Measurements from ENCODE around the gene AP1B1.
"Not testable (repeated sequence)": the region's sequence is repeated elsewhere in the genome, so short reads cannot be mapped to it uniquely, and the experiment has no call there.

The AP1B1 gene

DNA sequence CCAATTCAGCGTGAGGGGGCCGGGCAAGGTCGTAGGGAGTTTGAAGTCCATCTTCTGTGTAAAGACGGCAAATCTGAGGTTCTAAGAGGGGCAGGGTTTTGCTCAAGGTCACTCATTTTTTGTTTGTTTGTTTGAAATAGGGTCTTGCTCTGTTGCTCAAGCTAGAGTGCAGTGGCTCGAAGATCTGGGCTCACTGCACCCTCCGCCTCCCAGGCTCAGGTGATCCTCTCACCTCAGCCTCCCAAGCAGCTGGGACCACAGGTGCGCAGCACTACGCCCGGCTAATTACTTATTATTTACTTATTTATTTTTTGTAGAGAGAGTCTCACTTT lies 355 bp upstream of the AP1B1 start:
- in situ Hi-C loops (cut with MboI; ENCODE audit: low sequenced_read_pairs), result no loop called here

DNA sequence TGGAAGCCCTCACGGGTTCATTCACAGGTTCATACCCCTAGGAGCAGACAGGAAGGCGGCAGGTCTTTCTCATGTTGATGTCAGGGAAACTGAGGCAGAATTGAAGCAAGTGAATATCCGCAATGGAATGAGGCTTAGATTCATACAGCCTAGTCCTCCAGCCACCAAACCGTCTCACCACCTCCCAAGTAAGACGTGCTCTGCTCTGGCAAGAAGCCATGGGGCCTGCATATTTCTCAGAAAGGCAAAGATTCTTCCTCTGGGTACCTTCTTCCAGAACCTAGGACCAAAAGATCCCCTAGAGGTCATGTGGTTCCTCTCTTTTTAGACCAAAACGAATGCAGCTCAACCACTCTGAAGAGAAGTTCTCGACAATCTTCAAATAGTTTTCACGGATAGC lies 1.7 kb downstream of the AP1B1 start:
- in situ Hi-C loops (cut with MboI; ENCODE audit: low sequenced_read_pairs), result no loop called here

DNA sequence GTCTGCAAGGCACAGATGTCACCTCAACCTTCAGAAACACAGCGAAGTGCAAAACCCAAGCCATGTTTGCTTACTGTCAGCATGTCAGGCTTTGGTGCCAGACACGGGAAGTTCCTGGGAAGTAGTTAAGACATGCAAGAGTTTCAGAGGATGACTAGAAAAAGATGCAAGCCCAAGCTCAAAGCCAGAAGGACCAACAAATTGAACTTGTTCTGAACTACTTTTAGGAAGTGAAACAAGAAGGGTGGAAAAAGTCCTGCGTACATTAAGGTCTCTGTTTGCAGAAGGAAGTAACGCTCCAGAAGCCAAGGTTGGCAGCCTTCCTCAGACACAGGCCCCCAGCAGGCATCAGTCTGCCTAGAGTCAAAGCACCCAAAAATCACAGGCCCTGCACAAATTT lies 2.6 kb downstream of the AP1B1 start:
- in situ Hi-C loops (cut with MboI; ENCODE audit: low sequenced_read_pairs), result no loop called here

DNA sequence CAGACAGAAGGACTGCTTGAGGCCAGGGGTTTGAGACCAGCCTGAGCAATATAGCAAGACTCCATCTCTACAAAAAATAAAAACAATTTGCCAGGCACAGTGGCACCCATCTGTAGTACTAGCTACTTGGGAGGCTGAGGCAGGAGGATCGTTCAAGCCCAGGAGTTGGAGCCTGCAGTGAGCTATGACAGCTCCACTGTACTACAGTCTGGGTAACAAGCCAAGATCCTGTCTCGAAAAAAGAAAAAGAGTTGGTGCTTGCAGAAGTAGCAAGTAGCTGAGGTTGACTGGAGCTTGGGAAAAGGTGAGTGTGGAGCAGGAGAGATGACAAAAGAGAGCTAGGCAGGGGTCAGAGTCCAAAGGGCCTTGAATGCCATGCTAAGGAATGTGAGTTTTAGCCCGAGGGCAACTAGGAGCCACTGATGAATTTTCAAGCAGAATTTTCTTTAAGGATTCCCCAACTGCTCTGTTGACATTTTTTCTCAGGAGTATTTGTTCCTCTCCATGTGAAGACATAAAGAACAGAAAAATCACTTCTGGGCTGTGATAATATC lies 3.1 kb downstream of the AP1B1 start:
- in situ Hi-C loops (cut with MboI; ENCODE audit: low sequenced_read_pairs), result no loop called here

DNA sequence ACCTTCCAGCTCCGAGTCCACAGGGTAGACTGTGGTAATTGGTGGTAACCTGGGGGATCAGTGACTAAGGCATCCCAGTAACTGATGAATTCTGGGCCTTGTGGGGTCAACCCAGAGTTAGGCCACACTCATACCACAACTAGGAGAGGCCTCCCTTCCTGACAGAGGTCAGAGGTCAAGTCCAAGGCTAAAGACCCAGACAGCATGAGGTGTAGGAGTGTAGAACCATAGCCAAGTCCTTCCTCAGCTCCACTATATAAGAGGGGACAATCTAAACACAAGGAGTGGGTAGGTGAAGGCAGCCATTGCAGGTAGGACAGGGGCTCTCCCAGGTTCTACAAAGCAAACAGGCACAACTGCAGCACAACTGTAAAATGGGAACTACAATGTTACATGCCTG lies 4.6 kb downstream of the AP1B1 start:
- in situ Hi-C loops (cut with MboI; ENCODE audit: low sequenced_read_pairs), result no loop called here

DNA sequence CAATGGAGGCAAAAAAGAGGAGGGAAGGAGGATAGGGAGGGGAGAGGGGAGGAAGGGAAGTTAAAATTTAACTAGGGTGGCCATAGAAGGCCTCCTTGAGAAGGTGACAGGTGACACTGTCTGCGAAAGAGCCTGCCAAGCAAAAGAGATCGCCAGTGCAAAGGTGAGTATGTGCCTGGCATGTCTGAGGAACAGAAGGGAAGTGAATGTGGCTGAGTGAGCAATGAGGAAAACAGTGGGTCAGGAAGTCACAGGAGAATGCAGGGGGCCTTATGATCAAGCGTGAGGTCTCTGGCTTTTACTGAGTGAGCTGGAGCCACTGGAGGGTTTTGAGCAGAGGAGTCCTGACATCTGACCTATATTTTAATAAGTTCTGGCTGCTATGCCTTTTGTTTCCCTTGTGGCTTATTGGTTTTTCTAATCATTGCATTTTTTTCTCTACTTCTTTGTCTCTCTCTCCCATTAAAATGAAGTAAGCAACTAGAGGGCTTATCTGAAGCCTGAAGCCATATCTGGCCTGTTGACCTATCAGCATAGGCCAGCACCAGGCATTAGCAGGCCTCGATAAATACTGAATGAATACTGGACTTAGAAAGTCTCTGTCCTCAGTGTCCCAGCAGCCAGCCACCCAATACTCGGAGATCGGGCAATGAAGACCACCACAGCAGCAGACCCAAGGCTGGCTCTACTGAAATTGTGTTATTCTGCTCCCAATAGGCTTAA lies 5.6 kb downstream of the AP1B1 start:
- in situ Hi-C loops (cut with MboI; ENCODE audit: low sequenced_read_pairs), result no loop called here

DNA sequence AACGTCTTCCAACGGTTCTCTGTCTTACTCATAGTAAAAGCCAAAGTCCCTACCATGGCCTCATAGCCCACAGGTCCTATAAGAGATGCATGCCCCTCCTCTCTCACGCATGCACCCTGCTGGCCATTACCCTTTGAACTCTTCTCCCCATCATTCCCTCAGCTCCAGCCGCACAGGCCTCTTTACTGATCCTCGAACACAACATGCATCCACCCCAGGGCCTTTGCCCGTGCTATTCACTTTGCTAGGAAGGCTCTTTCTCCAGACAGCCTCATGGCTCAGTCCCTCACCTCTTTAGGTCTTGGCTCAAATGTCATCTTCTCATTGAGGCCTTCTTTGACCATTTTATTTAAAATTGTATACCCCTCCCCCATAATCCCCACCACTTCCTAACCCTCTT lies 7.5 kb downstream of the AP1B1 start:
- in situ Hi-C loops (cut with MboI; ENCODE audit: low sequenced_read_pairs), result no loop called here

DNA sequence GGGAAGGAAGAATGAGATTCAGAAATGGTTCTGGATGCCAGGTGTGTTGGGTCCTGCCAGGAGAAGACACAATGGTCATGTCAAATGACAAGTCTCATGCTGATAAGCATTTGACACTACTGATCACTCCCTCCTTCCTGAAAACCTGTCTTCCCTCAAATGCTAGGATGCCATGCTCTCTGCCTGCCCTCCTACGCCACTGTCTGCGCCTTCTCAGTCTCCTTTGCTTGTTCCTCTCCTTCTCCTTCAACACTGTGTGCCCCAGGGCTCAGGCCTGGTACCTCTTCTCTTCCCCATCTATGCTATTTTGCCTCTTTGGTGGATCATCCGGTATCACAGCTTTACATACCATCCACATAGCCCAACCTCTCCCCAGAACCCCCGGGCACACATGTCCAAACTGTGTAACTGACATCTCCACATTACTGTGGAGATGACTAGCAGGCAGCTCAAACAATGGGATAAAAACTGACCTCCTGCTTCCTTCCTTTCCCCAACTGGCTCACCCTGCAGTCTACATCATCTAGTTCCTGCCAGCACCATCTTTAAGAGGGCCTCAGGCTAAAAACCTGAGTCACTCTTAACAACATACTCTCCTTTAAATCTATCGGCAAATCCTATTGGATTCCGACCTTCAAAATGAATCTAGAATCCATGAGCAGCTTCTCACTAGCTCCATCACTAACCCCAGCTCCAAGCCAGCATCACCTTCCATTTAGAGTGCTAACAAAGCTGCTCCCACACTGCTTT lies 8.2 kb downstream of the AP1B1 start:
- in situ Hi-C loops (cut with MboI; ENCODE audit: low sequenced_read_pairs), result no loop called here

DNA sequence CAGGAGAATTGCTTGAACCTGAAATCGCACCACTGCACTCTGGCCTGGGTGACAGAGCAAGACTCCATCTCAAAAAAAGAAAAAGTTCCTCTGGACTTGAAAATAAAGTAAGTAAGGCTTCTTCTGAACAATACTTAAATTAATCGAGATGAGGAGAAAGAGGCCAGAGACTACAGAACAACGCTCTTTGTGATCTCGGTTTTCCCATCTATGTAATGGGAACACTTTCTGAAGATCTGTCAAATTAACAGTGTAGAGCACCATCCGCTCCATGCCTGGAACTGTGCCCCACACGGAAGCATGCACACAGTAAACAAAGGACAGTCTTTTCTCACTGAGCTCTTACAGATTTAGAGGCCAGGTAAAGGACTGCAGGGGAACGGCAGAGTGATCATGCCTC lies 9.1 kb downstream of the AP1B1 start:
- in situ Hi-C loops (cut with MboI; ENCODE audit: low sequenced_read_pairs), result no loop called here

DNA sequence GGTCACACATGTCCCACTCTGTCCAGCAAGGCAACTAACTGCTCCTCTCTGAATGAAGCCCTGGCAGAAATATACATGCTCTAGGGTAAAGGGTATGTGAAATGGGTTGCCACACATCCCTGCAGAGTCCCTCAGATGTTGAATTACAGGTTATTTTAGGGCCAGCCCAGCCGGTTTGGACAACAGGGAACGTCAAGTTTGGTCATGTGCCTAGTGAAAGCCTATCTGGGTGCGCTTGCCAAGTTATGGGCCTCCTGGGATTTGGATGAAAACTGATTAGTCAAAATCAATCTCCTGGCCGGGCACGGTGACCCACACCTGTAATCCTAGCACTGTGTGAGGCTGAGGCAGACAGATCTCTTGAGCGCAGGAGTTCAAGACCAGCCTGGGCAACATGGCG lies 10.4 kb downstream of the AP1B1 start:
- in situ Hi-C loops (cut with MboI; ENCODE audit: low sequenced_read_pairs), result no loop called here

DNA sequence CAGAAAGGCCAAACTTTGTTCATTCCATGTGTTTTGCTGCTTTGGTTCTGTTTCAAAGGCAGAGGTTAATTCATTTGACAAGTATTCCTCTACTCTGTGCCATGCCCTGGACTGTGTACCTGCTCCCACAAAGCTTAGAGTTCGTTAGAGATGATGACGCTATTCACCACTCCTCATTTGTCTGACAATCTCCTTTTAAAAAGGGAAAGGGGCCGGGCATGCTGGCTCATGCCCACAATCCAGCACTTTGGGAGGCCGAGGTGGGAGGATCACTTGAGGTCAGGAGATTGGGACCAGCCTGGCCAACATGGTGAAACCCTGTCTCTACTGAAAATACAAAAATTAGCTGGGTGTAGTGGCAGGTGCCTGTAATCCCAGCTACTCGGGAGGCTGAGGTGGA lies 11.7 kb downstream of the AP1B1 start:
- in situ Hi-C loops (cut with MboI; ENCODE audit: low sequenced_read_pairs), result not testable (repeated sequence)

DNA sequence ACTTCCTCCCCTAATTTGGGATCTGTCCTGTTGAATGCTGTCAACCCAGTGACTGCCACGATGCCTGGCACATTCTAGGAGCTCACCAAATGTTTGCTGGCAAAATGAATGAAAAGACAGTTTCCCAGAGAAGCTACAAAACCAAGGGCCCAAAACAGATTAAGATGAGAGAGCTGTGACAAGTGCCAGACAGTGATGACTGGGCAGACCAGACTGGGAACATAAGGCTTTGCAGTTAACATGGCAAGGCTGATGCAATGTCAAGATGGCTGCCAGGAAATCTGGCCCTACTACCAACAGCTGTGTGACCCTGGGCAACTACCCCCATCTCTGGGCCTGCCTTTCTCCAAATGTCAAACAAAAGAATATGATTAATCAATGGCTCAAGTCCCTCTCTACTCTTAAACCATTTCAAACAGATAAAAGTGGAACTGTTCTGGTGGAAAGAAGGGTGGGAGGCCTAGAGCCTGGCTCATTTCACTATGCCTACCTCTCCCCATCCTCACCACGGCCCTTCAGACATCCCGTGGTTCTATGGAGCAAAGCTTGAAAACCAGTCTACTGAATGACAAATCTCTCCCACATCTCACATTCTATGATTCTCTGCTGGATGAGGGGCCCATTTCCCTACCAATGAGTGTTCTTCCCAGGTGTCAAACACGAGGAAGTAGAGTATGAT lies 12.8 kb downstream of the AP1B1 start:
- in situ Hi-C loops (cut with MboI; ENCODE audit: low sequenced_read_pairs), result no loop called here

DNA sequence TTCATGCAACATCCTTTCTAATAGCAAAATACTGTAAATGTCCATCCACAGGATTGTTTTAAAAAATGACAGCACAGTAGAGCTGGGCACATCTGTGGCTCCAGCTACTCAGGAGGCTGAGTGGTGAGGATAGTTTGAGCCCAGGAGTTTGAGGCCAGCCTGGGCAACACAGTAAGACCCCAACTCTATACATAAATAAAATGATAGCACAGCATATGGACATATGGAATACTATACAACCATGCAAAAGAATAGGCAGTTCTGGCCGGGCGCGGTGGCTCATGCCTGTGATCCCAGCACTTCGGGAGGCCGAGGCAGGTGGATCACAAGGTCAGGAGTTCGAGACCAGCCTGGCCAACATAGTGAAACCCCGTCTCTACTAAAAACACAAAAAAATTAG lies 13.6 kb downstream of the AP1B1 start:
- in situ Hi-C loops (cut with MboI; ENCODE audit: low sequenced_read_pairs), result not testable (repeated sequence)

DNA sequence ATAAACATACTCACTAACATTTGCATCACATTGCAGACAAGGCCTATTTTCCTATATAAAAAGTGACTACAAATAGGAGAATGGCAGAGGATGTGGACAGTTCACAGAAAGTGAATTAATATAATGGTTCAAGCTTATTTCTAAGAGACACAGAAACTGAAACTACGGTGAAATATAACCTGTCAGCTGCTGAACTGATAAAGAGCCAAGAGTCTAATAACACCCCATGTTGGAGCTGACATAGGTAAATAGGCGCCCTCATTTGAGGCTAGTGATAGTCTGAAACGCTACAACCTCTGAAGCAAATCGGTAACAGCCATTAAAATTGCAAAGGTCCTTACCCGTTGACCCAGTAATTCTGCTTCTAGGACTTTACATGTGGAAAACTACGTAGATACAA lies 14.0 kb downstream of the AP1B1 start:
- in situ Hi-C loops (cut with MboI; ENCODE audit: low sequenced_read_pairs), result no loop called here

DNA sequence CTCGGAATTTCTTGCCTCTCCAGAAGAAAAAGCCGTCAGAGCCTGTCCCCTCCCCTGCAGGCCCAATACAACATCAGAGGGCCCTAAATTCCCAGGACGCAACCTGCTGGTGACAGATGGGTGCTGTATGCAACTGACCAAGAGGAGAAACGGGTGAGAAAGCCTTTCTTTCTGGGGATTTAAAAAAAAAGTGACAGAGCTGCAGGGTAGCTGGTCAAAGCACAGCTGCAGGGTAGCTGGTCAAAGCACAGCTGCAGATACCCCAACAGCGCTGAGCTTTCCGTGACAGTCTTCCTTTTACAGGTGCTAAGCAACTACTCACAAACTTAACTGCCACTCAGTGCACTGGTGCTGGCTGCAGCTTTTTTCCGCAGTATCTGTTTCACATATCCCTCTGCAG lies 17.8 kb downstream of the AP1B1 start:
- in situ Hi-C loops (cut with MboI; ENCODE audit: low sequenced_read_pairs), result no loop called here

DNA sequence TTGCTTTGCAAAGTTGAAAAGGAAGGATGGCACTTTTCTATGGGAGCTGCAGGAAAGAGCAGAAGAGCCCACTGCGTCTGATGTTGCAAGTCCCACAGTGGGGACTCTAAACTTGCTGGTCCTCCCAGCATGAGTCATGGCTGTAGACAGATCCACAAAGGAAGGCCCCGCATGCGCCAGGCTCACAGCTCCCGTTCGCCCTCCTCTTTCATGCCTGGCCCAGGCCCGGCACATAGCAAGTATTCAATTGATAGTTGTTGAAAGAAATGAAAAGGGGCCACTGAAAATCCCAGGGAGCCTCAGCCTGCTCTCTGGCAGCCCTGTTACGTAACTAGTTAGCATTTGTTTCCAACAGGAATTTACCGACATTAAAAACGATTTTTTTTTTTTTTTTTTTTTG lies 18.9 kb downstream of the AP1B1 start:
- in situ Hi-C loops (cut with MboI; ENCODE audit: low sequenced_read_pairs), result no loop called here

DNA sequence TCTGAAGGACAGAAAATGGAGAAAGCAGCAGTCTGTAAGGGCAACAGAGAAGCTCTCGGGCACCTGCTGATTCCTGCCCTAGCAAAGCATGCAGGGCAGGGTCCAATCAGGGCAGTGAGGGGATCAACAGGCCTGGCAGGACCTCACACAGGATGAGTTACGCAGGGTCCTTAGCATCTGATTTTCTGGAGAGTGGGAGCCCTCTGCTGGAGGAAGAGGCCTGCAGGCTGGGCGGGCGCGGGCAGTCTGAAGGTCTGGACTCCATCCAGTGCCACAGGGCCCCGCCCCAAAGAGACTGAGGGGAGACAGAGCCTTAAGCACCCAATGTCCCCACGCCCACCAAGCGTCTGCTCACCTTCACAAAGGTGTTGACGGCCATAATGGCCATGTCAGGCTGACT lies 28.9 kb downstream of the AP1B1 start:
- in situ Hi-C loops (cut with MboI; ENCODE audit: low sequenced_read_pairs), result no loop called here

DNA sequence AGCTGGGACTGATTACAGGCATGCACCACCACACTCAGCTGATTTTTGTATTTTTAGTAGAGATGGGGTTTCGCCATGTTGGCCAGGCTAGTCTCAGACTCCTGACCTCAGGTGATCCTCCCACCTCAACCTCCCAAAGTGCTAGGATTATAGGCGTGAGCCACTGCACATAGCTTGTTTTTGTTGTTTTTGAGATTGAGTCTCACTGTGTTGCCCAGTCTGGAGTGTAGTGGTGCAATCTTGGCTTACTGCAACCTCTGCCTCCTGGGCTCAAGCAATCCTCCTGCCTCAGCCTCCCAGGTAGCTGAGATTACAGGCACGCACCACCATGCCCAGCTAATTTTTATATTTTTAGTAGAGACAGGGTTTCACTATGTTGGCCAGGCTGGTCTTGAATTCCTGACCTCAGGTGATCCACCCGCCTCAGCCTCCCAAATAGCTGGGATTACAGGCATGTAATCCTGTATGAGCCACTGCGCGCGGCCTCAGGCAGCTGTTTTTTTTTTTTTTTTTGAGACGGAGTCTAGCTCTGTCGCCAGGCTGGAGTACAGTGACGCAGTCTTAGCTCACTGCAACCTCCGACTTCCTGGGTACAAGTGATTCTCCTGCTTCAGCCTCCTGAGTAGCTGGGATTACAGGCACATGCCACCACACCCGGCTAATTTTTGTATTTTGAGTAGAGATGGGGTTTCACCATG lies 31.0 kb downstream of the AP1B1 start:
- in situ Hi-C loops (cut with MboI; ENCODE audit: low sequenced_read_pairs), result not testable (repeated sequence)

DNA sequence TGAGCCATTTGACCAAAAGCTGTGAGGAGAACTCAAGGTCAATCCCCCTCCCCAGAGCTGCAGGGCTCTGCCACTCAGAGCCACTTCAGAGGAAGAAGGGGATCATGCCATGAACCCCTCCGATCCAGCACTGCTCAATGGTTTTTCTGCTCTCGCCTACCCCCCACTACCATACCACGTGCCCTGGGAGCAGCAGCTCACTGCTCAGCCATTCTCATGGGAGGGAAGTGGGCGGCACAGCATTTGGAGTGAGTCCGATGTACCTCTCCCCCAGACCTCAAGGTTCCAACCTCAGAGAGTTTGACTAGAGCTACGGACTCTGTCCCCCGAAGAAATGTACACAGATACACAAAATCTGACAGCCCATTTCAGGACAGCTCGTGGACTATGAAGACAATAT lies 34.5 kb downstream of the AP1B1 start:
- in situ Hi-C loops (cut with MboI; ENCODE audit: low sequenced_read_pairs), result no loop called here

DNA sequence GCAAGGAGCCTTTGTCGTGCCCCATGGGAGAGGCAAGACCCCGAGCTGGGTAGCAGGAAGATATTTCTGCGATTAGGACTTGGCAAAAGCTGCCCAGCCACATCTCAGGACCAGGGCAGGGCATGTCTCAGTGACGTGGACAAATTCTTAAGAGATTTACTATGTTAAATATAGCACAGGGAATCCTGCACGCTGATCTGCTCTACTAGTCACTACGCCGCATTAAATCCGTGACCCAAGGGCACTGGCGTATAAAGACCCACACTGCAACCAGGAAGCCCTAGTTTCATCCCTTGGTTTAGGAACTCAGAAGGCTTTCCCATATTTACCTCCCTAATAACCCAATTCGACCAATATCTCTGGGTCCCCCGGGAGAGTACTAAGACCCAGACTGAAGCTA lies 35.1 kb downstream of the AP1B1 start:
- in situ Hi-C loops (cut with MboI; ENCODE audit: low sequenced_read_pairs), result no loop called here

DNA sequence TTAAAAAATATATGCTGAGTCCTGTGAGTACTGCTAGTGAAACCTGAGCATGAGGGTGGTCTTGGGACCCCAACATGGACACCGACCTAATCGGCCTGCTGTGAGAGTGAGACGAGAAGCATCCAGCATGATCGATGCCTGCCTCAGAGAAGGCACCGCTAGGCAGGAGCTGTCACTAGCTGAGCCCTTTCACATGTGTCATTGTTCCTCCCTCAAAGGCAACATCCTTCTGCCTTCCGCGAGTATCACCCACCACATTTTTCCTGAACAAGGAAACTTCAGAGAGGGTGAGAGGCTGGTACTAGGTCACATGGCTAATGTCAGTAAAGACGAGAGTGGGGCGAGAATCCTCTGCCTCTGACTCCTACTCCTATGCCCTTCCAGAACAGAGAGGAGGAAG lies 35.6 kb downstream of the AP1B1 start:
- in situ Hi-C loops (cut with MboI; ENCODE audit: low sequenced_read_pairs), result no loop called here

All from hTERT RPE-1 (cell line).